Calu3 (cell line): ENCODE results near the gene IL21. TPM values are rescaled to one million over a fixed set of nuclear protein-coding genes. Genes with fewer than 3 reads are reported as not detected.

Experiments
- BruUV-seq: library from RNA; stranded (reverse); fragments of 400-500 nt; replicated peaks from 2 replicates; lab custom pipeline; 2021; lab: Mats Ljungman, UMichigan
- CTCF ChIA-PET: fragments of 300-600 bp; sonication (Branson Sonifier 250); formaldehyde crosslinking; loops from one replicate; lab custom pipeline; 2022; ENCODE audit warnings: antibody characterized with exemption; lab: Charles Lee
- DNase-seq: peaks from one replicate; pipeline ENCODE4 v3.0.0; 2022
- H3K27ac Mint-ChIP-seq: one replicate; pipeline ENCODE4 v1.8.0; 2022; ENCODE audit warnings: mixed read lengths; ENCODE audit not compliant: unreplicated experiment
- H3K27me3 Mint-ChIP-seq: one replicate; pipeline ENCODE4 v1.8.0; 2022; ENCODE audit warnings: mixed read lengths; ENCODE audit not compliant: unreplicated experiment
- H3K36me3 Mint-ChIP-seq: one replicate; pipeline ENCODE4 v1.8.0; 2022; ENCODE audit warnings: mild to moderate bottlenecking, moderate library complexity, mixed read lengths; ENCODE audit not compliant: insufficient read depth, unreplicated experiment
- H3K4me1 Mint-ChIP-seq: one replicate; pipeline ENCODE4 v1.8.0; 2022; ENCODE audit warnings: mild to moderate bottlenecking, low read depth, mixed read lengths; ENCODE audit not compliant: unreplicated experiment
- H3K4me3 Mint-ChIP-seq: one replicate; pipeline ENCODE4 v1.8.0; 2022; ENCODE audit warnings: mild to moderate bottlenecking, low read depth, moderate library complexity, mixed read lengths; ENCODE audit not compliant: unreplicated experiment
- H3K9me3 Mint-ChIP-seq: one replicate; pipeline ENCODE4 v1.8.0; 2022; ENCODE audit warnings: low read depth, mixed read lengths; ENCODE audit not compliant: unreplicated experiment
- CTCF ChIP-seq: fragments of 200-600 bp; IDR thresholded peaks from one replicate; pipeline ENCODE4 v1.8.0; 2022; ENCODE audit warnings: antibody characterized with exemption; ENCODE audit not compliant: unreplicated experiment
- intact Hi-C: fragments of 100-400 bp; cut with micrococcal nuclease; formaldehyde crosslinking; loops from one replicate; pipeline ENCODE4 v1.10.0; 2022; ENCODE audit not compliant: unreplicated experiment
- total RNA-seq: library from RNA; stranded (reverse); gene quantifications from 2 replicates; pipeline ENCODE4 v1.2.3, GENCODE V29; 2022

The IL21 gene
- total RNA-seq, 1 experiment from 2014 or later: not detected

- DNase-seq: no peak
- intact Hi-C loops: no loop called here
- no peak for TF ChIP-seq CTCF
- Mint-ChIP-seq H3K36me3 (no peaks in the 10 kb centered on the region), H3K4me1 (no peaks in the 10 kb centered on the region), H3K9me3 (no peaks in the 10 kb centered on the region), H3K27ac (no peak overlapping the region), H3K4me3 (no peak overlapping the region), H3K27me3 (no peaks in the 10 kb centered on the region)
- BruUV-seq: no TSS peak
- CTCF ChIA-PET: no interaction called here
Observed at GRCh38 chr4:122622400-122622799, 1.5 kb upstream of the IL21 start.

GRCh38 chr4:122619611-122620010 is 1.3 kb downstream of the IL21 start:
- Mint-ChIP-seq H3K27me3 (no peaks in the 10 kb centered on the region), H3K36me3 (no peaks in the 10 kb centered on the region), H3K27ac (no peak overlapping the region), H3K9me3 (no peaks in the 10 kb centered on the region), H3K4me3 (no peak overlapping the region), H3K4me1 (no peaks in the 10 kb centered on the region)
- CTCF ChIA-PET: no interaction called here
- TF ChIP-seq CTCF: no peak
- intact Hi-C loops: no loop called here
- BruUV-seq: no TSS peak
- DNase-seq: no peak

- CTCF ChIA-PET: no interaction called here
- no peak for TF ChIP-seq CTCF
- Mint-ChIP-seq H3K9me3 (no peaks in the 10 kb centered on the region), H3K4me3 (no peak overlapping the region), H3K27ac (no peak overlapping the region), H3K27me3 (no peaks in the 10 kb centered on the region), H3K36me3 (no peaks in the 10 kb centered on the region), H3K4me1 (no peaks in the 10 kb centered on the region)
- intact Hi-C loops: no loop called here
- no TSS peak for BruUV-seq
- no peak for DNase-seq
Observed at GRCh38 chr4:122617597-122618593, 3.0 kb downstream of the IL21 start.

GRCh38 chr4:122616915-122617596 is 3.8 kb downstream of the IL21 start:
- CTCF ChIA-PET: no interaction called here
- H3K27me3 Mint-ChIP-seq: no peaks in the 10 kb centered on the region

More at GRCh38 chr4:122616915-122617596, 3.8 kb downstream of the IL21 start:
- no peak overlapping the region for H3K4me3 Mint-ChIP-seq
- DNase-seq: no peak
- intact Hi-C loops: no loop called here
- H3K9me3 Mint-ChIP-seq: no peaks in the 10 kb centered on the region
- BruUV-seq: no TSS peak
- no peaks in the 10 kb centered on the region for H3K4me1 Mint-ChIP-seq
- no peak for TF ChIP-seq CTCF
- no peaks in the 10 kb centered on the region for H3K36me3 Mint-ChIP-seq
- no peak overlapping the region for H3K27ac Mint-ChIP-seq
